Hematopoietic multipotent progenitor cell treated with erythropoietin and hydrocortisone succinate and interleukin-3 and kit ligand, for 8 days (in vitro differentiated cells): ENCODE results near the gene KPNA1.
"Not testable (repeated sequence)": the region's sequence is repeated elsewhere in the genome, so short reads cannot be mapped to it uniquely, and the experiment has no call there.

Source experiments
- DNase-seq: peaks from one replicate; pipeline ENCODE4 v3.0.0-alpha.2; 2015

KPNA1 gene

GRCh38 chr3:122516846-122517360, 2.2 kb upstream of the KPNA1 start:
- DNase-seq: peak; percentile 52

- DNase-seq: no peak
Measured at GRCh38 chr3:122515870-122516269, 1.1 kb upstream of the KPNA1 start.

GRCh38 chr3:122515020-122515468, 305 bp upstream of the KPNA1 start:
- no peak for DNase-seq

- peak; percentile 38 for DNase-seq
Measured at GRCh38 chr3:122513386-122514122, 1.2 kb downstream of the KPNA1 start.

- DNase-seq: no peak
Measured at GRCh38 chr3:122512284-122512683, 2.5 kb downstream of the KPNA1 start.

- DNase-seq: peak; percentile 62
Measured at GRCh38 chr3:122510878-122511535, 3.7 kb downstream of the KPNA1 start.

GRCh38 chr3:122508944-122509343, 5.8 kb downstream of the KPNA1 start:
- DNase-seq: not testable (repeated sequence)

GRCh38 chr3:122508135-122508914, 6.4 kb downstream of the KPNA1 start:
- no peak for DNase-seq

- no peak for DNase-seq
Measured at GRCh38 chr3:122506450-122506849, 8.3 kb downstream of the KPNA1 start.

GRCh38 chr3:122505676-122506075, 9.1 kb downstream of the KPNA1 start:
- DNase-seq: peak; percentile 19

GRCh38 chr3:122502941-122503340, 11.8 kb downstream of the KPNA1 start:
- DNase-seq: no peak

- peak; percentile 94 for DNase-seq
Measured at GRCh38 chr3:122502139-122502538, 12.6 kb downstream of the KPNA1 start.

GRCh38 chr3:122500964-122501363, 13.8 kb downstream of the KPNA1 start:
- not testable (repeated sequence) for DNase-seq

- no peak for DNase-seq
Measured at GRCh38 chr3:122498152-122498551, 16.6 kb downstream of the KPNA1 start.

- peak; percentile 87 for DNase-seq
Measured at GRCh38 chr3:122497425-122497824, 17.3 kb downstream of the KPNA1 start.

- no peak for DNase-seq
Measured at GRCh38 chr3:122496508-122496907, 18.2 kb downstream of the KPNA1 start.

- no peak for DNase-seq
Measured at GRCh38 chr3:122493296-122493695, 21.4 kb downstream of the KPNA1 start.

GRCh38 chr3:122488262-122488973, 26.3 kb downstream of the KPNA1 start:
- no peak for DNase-seq

- no peak for DNase-seq
Measured at GRCh38 chr3:122484985-122485384, 29.8 kb downstream of the KPNA1 start.

- no peak for DNase-seq
Measured at GRCh38 chr3:122481390-122481789, 33.3 kb downstream of the KPNA1 start.

GRCh38 chr3:122476532-122476931, 38.2 kb downstream of the KPNA1 start:
- no peak for DNase-seq

- DNase-seq: no peak
Measured at GRCh38 chr3:122475316-122475715, 39.4 kb downstream of the KPNA1 start.

- no peak for DNase-seq
Measured at GRCh38 chr3:122469659-122470058, 45.1 kb downstream of the KPNA1 start.
